Upper lobe of right lung (tissue), 1 donor: ENCODE results near the gene FMN1. TPM values are rescaled to one million over a fixed set of nuclear protein-coding genes. Genes with fewer than 3 reads are reported as not detected.

Experiments used
- ATAC-seq: fragments of 200-7000 bp; cut with Tn5 transposase; one replicate; pipeline ENCODE4 v1.9.1; 2020; ENCODE audit warnings: mild to moderate bottlenecking, moderate library complexity
- DNase-seq: peaks from one replicate; pipeline ENCODE4 v3.0.0-alpha.2; 2020
- H3K27ac ChIP-seq: fragments of 200-600 bp; one replicate; pipeline ENCODE4 v1.8.0; 2022
- H3K27me3 ChIP-seq: fragments of 200-600 bp; one replicate; pipeline ENCODE4 v1.8.0; 2022; ENCODE audit warnings: mild to moderate bottlenecking
- H3K36me3 ChIP-seq: fragments of 200-600 bp; one replicate; pipeline ENCODE4 v1.8.0; 2022
- H3K4me1 ChIP-seq: fragments of 200-600 bp; one replicate; pipeline ENCODE4 v1.8.0; 2022
- H3K4me3 ChIP-seq: fragments of 200-600 bp; one replicate; pipeline ENCODE4 v1.8.0; 2022; ENCODE audit warnings: mild to moderate bottlenecking
- H3K9me3 ChIP-seq: fragments of 200-600 bp; one replicate; pipeline ENCODE4 v1.8.0; 2022
- CTCF ChIP-seq: fragments of 200-600 bp; IDR thresholded peaks from one replicate; pipeline ENCODE4 v1.8.0; 2022; ENCODE audit warnings: antibody characterized with exemption
- intact Hi-C: fragments of 100-400 bp; cut with DNase I; formaldehyde crosslinking; loops from one replicate; pipeline ENCODE4 v1.11.0; 2022
- total RNA-seq: library from RNA; stranded (reverse); fragmentation: NEBNext Ultra II Directional; extraction: Animal tissue kit (Norgen Biotek cat#: 25700); gene quantifications from one replicate; pipeline ENCODE4 v1.2.1, GENCODE V29; 2021
- donor health status: DM: no; HTN: yes; CAD: no; lungs with severe emphysema.

Gene FMN1
- total RNA-seq, 1 donor from 2014 or later = 33.5 TPM

- H3K36me3 ChIP-seq = no peaks in the 10 kb centered on the region
- no peaks in the 10 kb centered on the region for H3K9me3 ChIP-seq
- intact Hi-C loops = no loop called here
- H3K4me3 ChIP-seq = no peak overlapping the region
- TF ChIP-seq CTCF = no peak
- ATAC-seq (no peak), DNase-seq (no peak)
- H3K4me1 ChIP-seq = no peaks in the 10 kb centered on the region
- H3K27me3 ChIP-seq = no peaks in the 10 kb centered on the region
- H3K27ac ChIP-seq = no peak overlapping the region
These were observed 86.6 kb downstream of the FMN1 start for GRCh38 chr15:33107950-33108349.

GRCh38 chr15:33104212-33104611 lies 90.3 kb downstream of the FMN1 start:
- no peak for TF ChIP-seq CTCF
- DNase-seq (no peak), ATAC-seq (peak; percentile 59)
- no peaks in the 10 kb centered on the region for H3K9me3 ChIP-seq
- H3K36me3 ChIP-seq = no peaks in the 10 kb centered on the region
- H3K4me1 ChIP-seq = no peaks in the 10 kb centered on the region
- no peak overlapping the region for H3K27ac ChIP-seq
- no peaks in the 10 kb centered on the region for H3K27me3 ChIP-seq
- intact Hi-C loops = no loop called here
- H3K4me3 ChIP-seq = no peak overlapping the region

- H3K36me3 ChIP-seq = no peaks in the 10 kb centered on the region
- ATAC-seq (no peak), DNase-seq (no peak)
- H3K27me3 ChIP-seq = no peaks in the 10 kb centered on the region
- H3K27ac ChIP-seq = no peak overlapping the region
- intact Hi-C loops = no loop called here
- H3K4me1 ChIP-seq = no peaks in the 10 kb centered on the region
- no peak for TF ChIP-seq CTCF
- no peaks in the 10 kb centered on the region for H3K9me3 ChIP-seq
- H3K4me3 ChIP-seq = no peak overlapping the region
These were observed 93.5 kb downstream of the FMN1 start for GRCh38 chr15:33101036-33101435.

GRCh38 chr15:33100314-33100713 lies 94.2 kb downstream of the FMN1 start:
- Histone ChIP-seq H3K27ac (no peak overlapping the region), H3K36me3 (no peaks in the 10 kb centered on the region), H3K9me3 (no peaks in the 10 kb centered on the region), H3K4me1 (no peaks in the 10 kb centered on the region), H3K27me3 (no peaks in the 10 kb centered on the region), H3K4me3 (no peak overlapping the region)
- no peak for TF ChIP-seq CTCF
- DNase-seq (no peak), ATAC-seq (peak; percentile 36)
- intact Hi-C loops = no loop called here

GRCh38 chr15:33099739-33100138 lies 94.8 kb downstream of the FMN1 start:
- DNase-seq (no peak), ATAC-seq (no peak)
- H3K4me1 ChIP-seq = no peaks in the 10 kb centered on the region
- no peaks in the 10 kb centered on the region for H3K27me3 ChIP-seq
- no peaks in the 10 kb centered on the region for H3K36me3 ChIP-seq
- intact Hi-C loops = no loop called here
- no peaks in the 10 kb centered on the region for H3K9me3 ChIP-seq
- no peak for TF ChIP-seq CTCF
- H3K4me3 ChIP-seq = no peak overlapping the region
- no peak overlapping the region for H3K27ac ChIP-seq

- H3K27ac ChIP-seq = no peak overlapping the region
- no peaks in the 10 kb centered on the region for H3K4me1 ChIP-seq
- intact Hi-C loops = no loop called here
- H3K27me3 ChIP-seq = no peaks in the 10 kb centered on the region
- ATAC-seq (no peak), DNase-seq (no peak)
- H3K4me3 ChIP-seq = no peak overlapping the region
- TF ChIP-seq CTCF = no peak
- H3K9me3 ChIP-seq = no peaks in the 10 kb centered on the region
- no peaks in the 10 kb centered on the region for H3K36me3 ChIP-seq
These were observed 95.3 kb downstream of the FMN1 start for GRCh38 chr15:33099213-33099612.
